KMS-11 (cell line): ENCODE measurements around the gene ASAH2.
"Not testable (repeated sequence)": the region's sequence is repeated elsewhere in the genome, so short reads cannot be mapped to it uniquely, and the experiment has no call there.

ENCODE experiments used
- H2AFZ ChIP-seq: fragments of 200-600 bp; sonication (generic); 2 replicates; pipeline ENCODE4 v1.6.1; 2016; ENCODE audit warnings: antibody characterized with exemption, mixed run types, low read depth
- H3K27ac ChIP-seq: fragments of 200-600 bp; sonication (generic); 2 replicates; pipeline ENCODE4 v1.6.1; 2016; ENCODE audit warnings: mild to moderate bottlenecking, mixed run types
- H3K27me3 ChIP-seq: fragments of 200-600 bp; sonication (generic); 2 replicates; pipeline ENCODE4 v1.6.1; 2017; ENCODE audit warnings: mild to moderate bottlenecking, low read depth, mixed run types, moderate library complexity; ENCODE audit not compliant: insufficient read depth
- H3K36me3 ChIP-seq: fragments of 200-600 bp; sonication (generic); 2 replicates; pipeline ENCODE4 v1.6.1; 2017; ENCODE audit warnings: mild to moderate bottlenecking, mixed run types; ENCODE audit not compliant: insufficient read depth
- H3K4me1 ChIP-seq: fragments of 200-600 bp; sonication (generic); 2 replicates; pipeline ENCODE4 v1.6.1; 2016; ENCODE audit warnings: mild to moderate bottlenecking, low read depth, mixed run types; ENCODE audit not compliant: poor library complexity, severe bottlenecking
- H3K4me2 ChIP-seq: fragments of 200-600 bp; sonication (generic); 2 replicates; pipeline ENCODE4 v1.7.0; 2016; ENCODE audit warnings: mild to moderate bottlenecking, mixed run types
- H3K4me3 ChIP-seq: fragments of 200-600 bp; sonication (generic); IDR thresholded peaks from 2 replicates; pipeline ENCODE4 v1.6.1; 2017; ENCODE audit warnings: low read depth, low read length, mixed read lengths; ENCODE audit not compliant: insufficient read depth
- H3K79me2 ChIP-seq: fragments of 200-600 bp; sonication (generic); 2 replicates; pipeline ENCODE4 v1.6.1; 2016; ENCODE audit warnings: low read depth, mixed run types; ENCODE audit not compliant: insufficient read depth
- H3K9ac ChIP-seq: fragments of 200-600 bp; sonication (generic); 2 replicates; pipeline ENCODE4 v1.6.1; 2016; ENCODE audit warnings: mild to moderate bottlenecking, mixed run types
- H4K20me1 ChIP-seq: fragments of 200-600 bp; sonication (generic); 2 replicates; pipeline ENCODE4 v1.6.1; 2016; ENCODE audit warnings: mild to moderate bottlenecking, mixed run types; ENCODE audit not compliant: insufficient read depth
- CTCF ChIP-seq: fragments of 200-600 bp; sonication (generic); conservative IDR thresholded peaks from 2 replicates; pipeline ENCODE4 v1.6.1; 2017; ENCODE audit warnings: low read depth, mild to moderate bottlenecking, antibody characterized with exemption, low read length, moderate library complexity, mixed read lengths

ASAH2 gene

GRCh38 chr10:50248062-50248461 lies 3.3 kb downstream of the ASAH2 start:
- Histone ChIP-seq H3K4me2 (no peak overlapping the region), H3K79me2 (no peaks in the 10 kb centered on the region), H3K4me3 (no peak overlapping the region), H3K27ac (no peak overlapping the region), H3K27me3 (no peaks in the 10 kb centered on the region), H4K20me1 (no peaks in the 10 kb centered on the region), H2AFZ (no peak overlapping the region), H3K9ac (no peak overlapping the region), H3K4me1 (no peaks in the 10 kb centered on the region), H3K36me3 (no peaks in the 10 kb centered on the region)
- TF ChIP-seq CTCF, result no peak

GRCh38 chr10:50244201-50244600 lies 7.1 kb downstream of the ASAH2 start:
- Histone ChIP-seq H3K27ac (no peak overlapping the region), H4K20me1 (no peaks in the 10 kb centered on the region), H2AFZ (no peak overlapping the region), H3K4me3 (no peak overlapping the region), H3K36me3 (no peaks in the 10 kb centered on the region), H3K4me2 (no peak overlapping the region), H3K79me2 (no peaks in the 10 kb centered on the region), H3K9ac (no peak overlapping the region), H3K27me3 (no peaks in the 10 kb centered on the region), H3K4me1 (no peaks in the 10 kb centered on the region)
- no peak for TF ChIP-seq CTCF

DNA sequence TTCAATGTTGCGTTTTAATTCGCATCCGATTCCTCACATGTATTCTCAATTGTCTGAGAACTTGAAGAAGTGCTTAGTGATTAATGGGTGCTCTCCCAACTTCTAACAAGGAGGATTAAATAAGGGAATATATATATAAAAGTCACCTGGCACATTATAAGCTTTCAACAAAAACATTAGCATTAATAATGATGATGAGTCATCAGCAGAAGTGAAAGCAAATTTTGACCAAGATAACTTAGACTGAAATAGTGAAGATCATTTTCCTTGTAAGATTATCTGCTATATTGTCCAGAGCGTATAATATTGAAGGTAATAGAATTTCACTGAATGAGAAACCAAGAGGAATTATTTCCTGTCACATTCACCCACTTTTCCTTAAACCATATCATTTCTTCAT lies 8.5 kb downstream of the ASAH2 start:
- Histone ChIP-seq H3K36me3 (no peaks in the 10 kb centered on the region), H3K4me3 (no peak overlapping the region), H3K27me3 (no peaks in the 10 kb centered on the region), H3K9ac (no peak overlapping the region), H3K79me2 (no peaks in the 10 kb centered on the region), H3K4me2 (no peak overlapping the region), H4K20me1 (no peaks in the 10 kb centered on the region), H3K27ac (no peak overlapping the region), H3K4me1 (no peaks in the 10 kb centered on the region), H2AFZ (no peak overlapping the region)
- TF ChIP-seq CTCF, result no peak

DNA sequence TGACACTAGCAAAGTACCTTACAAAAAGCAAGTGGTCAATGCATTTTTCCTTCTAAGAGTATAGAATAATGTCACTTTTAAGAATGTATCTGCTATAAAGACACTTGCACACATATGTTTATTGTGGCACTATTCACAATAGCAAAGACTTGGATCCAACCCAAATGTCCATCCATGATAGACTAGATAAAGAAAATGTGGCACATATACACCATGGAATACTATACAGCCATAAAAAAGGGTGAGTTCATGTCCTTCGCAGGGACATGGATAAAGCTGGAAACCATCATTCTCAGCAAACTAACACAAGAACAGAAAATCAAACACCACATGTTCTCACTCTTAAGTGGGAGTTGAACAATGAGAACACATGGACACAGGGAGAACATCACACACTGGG lies 9.8 kb downstream of the ASAH2 start:
- not testable (repeated sequence) for H3K79me2 ChIP-seq, H3K4me2 ChIP-seq, H3K4me3 ChIP-seq, H3K36me3 ChIP-seq, H2AFZ ChIP-seq, H3K27ac ChIP-seq, H4K20me1 ChIP-seq, H3K9ac ChIP-seq, H3K4me1 ChIP-seq, H3K27me3 ChIP-seq

DNA sequence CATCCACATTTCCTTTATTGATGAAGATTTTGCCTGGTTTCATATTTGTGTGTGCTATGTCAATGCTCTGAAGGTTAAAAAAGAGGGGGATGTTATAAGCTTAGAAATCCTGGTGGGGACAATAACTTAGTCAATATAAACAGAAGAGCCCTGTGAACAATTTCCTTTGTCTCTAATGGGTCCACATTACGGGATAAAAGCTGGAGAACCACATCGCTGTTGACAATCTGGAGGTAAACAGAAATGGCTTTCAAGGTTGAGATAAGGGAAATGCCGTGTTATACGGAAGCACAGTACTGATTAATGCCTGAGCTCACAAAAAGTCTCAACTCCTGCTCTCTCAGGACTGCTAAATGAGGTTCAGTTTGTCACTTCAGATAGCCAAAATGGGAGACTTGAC lies 16.8 kb downstream of the ASAH2 start:
- H3K4me1 ChIP-seq, result no peaks in the 10 kb centered on the region

More for the DNA sequence above, 16.8 kb downstream of the ASAH2 start:
- no peak for TF ChIP-seq CTCF
- H4K20me1 ChIP-seq, result no peaks in the 10 kb centered on the region
- H3K27me3 ChIP-seq, result no peaks in the 10 kb centered on the region
- no peak overlapping the region for H3K4me2 ChIP-seq
- no peak overlapping the region for H3K27ac ChIP-seq
- H3K36me3 ChIP-seq, result no peaks in the 10 kb centered on the region
- H3K4me3 ChIP-seq, result no peak overlapping the region
- H3K9ac ChIP-seq, result no peak overlapping the region
- no peak overlapping the region for H2AFZ ChIP-seq
- no peaks in the 10 kb centered on the region for H3K79me2 ChIP-seq
